Prostate gland (tissue), 2 donors: Measurements from ENCODE around the gene OR6T1. TPM values are rescaled to one million over a fixed set of nuclear protein-coding genes. Genes with fewer than 3 reads are reported as not detected.

Source experiments
- DNase-seq: peaks from one replicate; pipeline ENCODE4 v3.0.0-alpha.2; 2019; ENCODE audit warnings: low spot score
- H3K27ac ChIP-seq, 2 donors: fragments of 200-600 bp; sonication (generic); 2 replicates each; pipeline ENCODE4 v1.5.1; 2017 to 2019
- H3K27me3 ChIP-seq: fragments of 200-600 bp; sonication (generic); replicated peaks from 2 replicates; pipeline ENCODE4 v1.5.1; 2019; ENCODE audit not compliant: insufficient read depth
- H3K36me3 ChIP-seq, 2 donors: fragments of 200-600 bp; sonication (generic); 1 replicate in 1 of 2; 2 replicates in 1 of 2; pipeline versions ENCODE4 v1.5.1 to v1.8.1; 2017 to 2019
- H3K4me1 ChIP-seq: fragments of 200-600 bp; sonication (generic); replicated peaks from 2 replicates; pipeline ENCODE4 v1.5.1; 2019
- H3K4me3 ChIP-seq, 2 donors: fragments of 200-600 bp; sonication (generic); 2 replicates each; pipeline ENCODE4 v1.5.1; 2017 to 2019
- H3K9me3 ChIP-seq: fragments of 200-600 bp; sonication (generic); 2 replicates; pipeline ENCODE4 v1.5.1; 2017
- POLR2A ChIP-seq: fragments of 450-650 bp; IDR thresholded peaks from one replicate; pipeline ENCODE4 v1.6.1; 2016; ENCODE audit warnings: antibody characterized with exemption, mild to moderate bottlenecking
- POLR2AphosphoS5 ChIP-seq: sonication (generic); formaldehyde crosslinking; IDR thresholded peaks from one replicate; pipeline ENCODE4 v1.6.1; 2017; ENCODE audit warnings: antibody characterized with exemption
- WGBS: methylation state at CpG from one replicate; pipeline ENCODE4 v1.1.5; 2018; 5-methylcytosine and 5-hydroxymethylcytosine counted together
- intact Hi-C: fragments of 100-400 bp; cut with DNase I; formaldehyde crosslinking; loops from one replicate; pipeline ENCODE4 v1.14.2; 2022
- total RNA-seq, 2 donors: library from RNA; depleted of rRNA; stranded (reverse); fragments of >200 nt; gene quantifications; one replicate each; pipeline ENCODE4 v1.1.0, GENCODE V29; 2016
- TF ChIP-seq, protein P1 (sequence below), 4 experiments: fragments of 200-600 bp in 2 of 4; fragments of 450-650 bp in 2 of 4; sonication (generic) in 2 of 4; IDR thresholded peaks; 1 replicate in 3 of 4; 2 replicates in 1 of 4; pipeline ENCODE4 v1.5.1; 2016 to 2019; ENCODE audit warnings: antibody characterized with exemption in 4 of 4, mild to moderate bottlenecking in 2 of 4, moderate library complexity in 2 of 4

Gene OR6T1
- total RNA-seq, 2 donors from 2014 or later = not detected

DNA sequence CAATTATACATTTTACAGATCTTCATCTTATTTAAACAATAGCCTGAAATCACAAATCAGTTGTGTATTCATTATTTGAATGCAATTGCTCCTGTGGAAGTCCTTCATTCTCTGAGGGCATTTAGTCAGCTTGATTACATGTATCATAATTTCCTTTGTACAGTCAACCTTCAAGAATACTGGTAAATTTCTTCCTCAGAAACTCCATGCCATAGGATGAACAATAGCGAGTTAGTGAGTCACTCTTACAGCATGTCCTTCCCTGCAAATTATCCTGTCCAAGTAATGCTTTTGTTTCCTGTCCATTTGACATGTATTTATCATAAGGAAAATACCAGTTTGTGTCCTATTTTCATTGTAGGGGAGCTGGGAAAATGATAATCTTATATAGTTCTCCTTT is 30.2 kb upstream of the OR6T1 start:
- no peak overlapping the region for H3K27ac ChIP-seq
- 85% methylated on average over 1 of the region's 1 CpG for WGBS
- H3K36me3 ChIP-seq = no peaks in the 10 kb centered on the region
- DNase-seq = no peak
- H3K9me3 ChIP-seq = no peaks in the 10 kb centered on the region
- TF ChIP-seq POLR2AphosphoS5 (no peak), POLR2A (no peak)
- TF ChIP-seq, protein P1, sequence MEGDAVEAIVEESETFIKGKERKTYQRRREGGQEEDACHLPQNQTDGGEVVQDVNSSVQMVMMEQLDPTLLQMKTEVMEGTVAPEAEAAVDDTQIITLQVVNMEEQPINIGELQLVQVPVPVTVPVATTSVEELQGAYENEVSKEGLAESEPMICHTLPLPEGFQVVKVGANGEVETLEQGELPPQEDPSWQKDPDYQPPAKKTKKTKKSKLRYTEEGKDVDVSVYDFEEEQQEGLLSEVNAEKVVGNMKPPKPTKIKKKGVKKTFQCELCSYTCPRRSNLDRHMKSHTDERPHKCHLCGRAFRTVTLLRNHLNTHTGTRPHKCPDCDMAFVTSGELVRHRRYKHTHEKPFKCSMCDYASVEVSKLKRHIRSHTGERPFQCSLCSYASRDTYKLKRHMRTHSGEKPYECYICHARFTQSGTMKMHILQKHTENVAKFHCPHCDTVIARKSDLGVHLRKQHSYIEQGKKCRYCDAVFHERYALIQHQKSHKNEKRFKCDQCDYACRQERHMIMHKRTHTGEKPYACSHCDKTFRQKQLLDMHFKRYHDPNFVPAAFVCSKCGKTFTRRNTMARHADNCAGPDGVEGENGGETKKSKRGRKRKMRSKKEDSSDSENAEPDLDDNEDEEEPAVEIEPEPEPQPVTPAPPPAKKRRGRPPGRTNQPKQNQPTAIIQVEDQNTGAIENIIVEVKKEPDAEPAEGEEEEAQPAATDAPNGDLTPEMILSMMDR (IDR thresholded peaks at IDR 0.05) = no peak
- H3K27me3 ChIP-seq = no peaks in the 10 kb centered on the region
- H3K4me1 ChIP-seq = no peaks in the 10 kb centered on the region
- no peak overlapping the region for H3K4me3 ChIP-seq
- intact Hi-C loops = no loop called here

DNA sequence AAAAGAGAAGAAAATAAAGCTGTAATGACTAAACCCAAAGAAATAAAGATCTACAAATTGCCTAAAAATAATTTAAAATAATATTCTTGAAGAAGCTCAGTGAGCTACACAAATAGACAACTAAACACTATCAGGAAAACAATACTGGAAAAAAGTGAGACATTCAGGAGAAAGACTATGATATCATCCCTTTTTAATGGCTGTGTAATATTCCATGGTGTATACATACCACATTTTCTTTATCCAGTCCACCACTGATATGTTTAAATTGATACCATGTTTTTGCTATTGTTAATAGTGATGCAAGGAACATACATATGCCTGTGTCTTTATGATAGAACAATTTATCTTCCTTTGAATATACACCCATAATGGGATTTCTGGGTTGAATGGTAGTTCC is 13.1 kb upstream of the OR6T1 start:
- Histone ChIP-seq H3K36me3 (no peaks in the 10 kb centered on the region), H3K9me3 (no peaks in the 10 kb centered on the region), H3K27ac (no peak overlapping the region), H3K4me1 (no peaks in the 10 kb centered on the region), H3K27me3 (no peaks in the 10 kb centered on the region), H3K4me3 (no peak overlapping the region)
- intact Hi-C loops = no loop called here
- no peak for DNase-seq
- TF ChIP-seq POLR2A = no peak
- TF ChIP-seq, protein P1 (IDR thresholded peaks at IDR 0.05) = no peak
- no peak for TF ChIP-seq POLR2AphosphoS5

DNA sequence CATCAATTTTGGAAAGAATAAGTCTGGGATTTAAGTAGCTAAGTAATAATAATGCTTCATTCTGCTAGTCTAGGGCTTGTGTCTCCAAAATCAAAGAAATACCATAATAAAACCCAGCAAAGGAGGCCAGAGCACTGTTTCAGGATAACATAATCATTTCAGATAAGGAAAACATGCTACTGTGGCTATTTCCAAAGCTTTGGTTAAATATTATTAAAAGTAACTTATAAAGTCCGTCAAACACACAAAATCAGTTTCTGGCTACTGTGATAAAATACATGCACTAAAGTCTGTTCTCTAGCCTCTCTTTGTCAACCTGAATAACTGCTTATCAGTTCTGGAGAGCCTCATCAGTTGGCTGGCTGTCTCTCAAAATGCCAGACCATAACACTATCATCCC is 1.5 kb upstream of the OR6T1 start:
- intact Hi-C loops = no loop called here
- no peaks in the 10 kb centered on the region for H3K36me3 ChIP-seq
- H3K27me3 ChIP-seq = no peaks in the 10 kb centered on the region
- H3K27ac ChIP-seq = no peak overlapping the region
- no peaks in the 10 kb centered on the region for H3K9me3 ChIP-seq
- no peak for TF ChIP-seq POLR2AphosphoS5
- TF ChIP-seq, protein P1 (IDR thresholded peaks at IDR 0.05) = no peak
- TF ChIP-seq POLR2A = no peak
- no peak overlapping the region for H3K4me3 ChIP-seq
- DNase-seq = no peak
- H3K4me1 ChIP-seq = no peaks in the 10 kb centered on the region
- WGBS = 28% methylated on average over 1 of the region's 1 CpG

DNA sequence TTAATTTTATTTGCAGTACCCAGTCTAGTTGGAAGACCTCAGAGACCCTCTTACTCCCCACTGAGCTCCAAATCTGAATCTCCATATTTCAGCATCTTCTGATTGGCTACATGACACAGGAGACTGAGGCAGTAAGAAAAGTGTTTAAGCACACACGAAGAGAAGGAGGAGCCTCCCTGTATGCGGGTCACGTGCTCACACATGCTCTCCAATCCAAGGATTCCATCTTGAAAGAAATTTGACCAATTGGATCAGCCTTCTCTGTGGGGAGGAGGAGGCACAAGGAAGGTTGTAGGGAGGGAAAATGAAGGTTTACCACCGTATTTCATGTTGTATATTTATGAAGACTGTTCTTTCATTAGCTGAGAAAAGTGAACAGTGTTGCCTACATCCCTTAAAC is 1.2 kb downstream of the OR6T1 start:
- H3K36me3 ChIP-seq = no peaks in the 10 kb centered on the region
- H3K4me3 ChIP-seq = no peak overlapping the region
- H3K9me3 ChIP-seq = no peaks in the 10 kb centered on the region
- no peak overlapping the region for H3K27ac ChIP-seq
- no peaks in the 10 kb centered on the region for H3K4me1 ChIP-seq
- TF ChIP-seq POLR2A (no peak), POLR2AphosphoS5 (no peak)
- TF ChIP-seq, protein P1 (IDR thresholded peaks at IDR 0.05) = no peak
- H3K27me3 ChIP-seq = no peaks in the 10 kb centered on the region
- WGBS = 88% methylated on average over 4 of the region's 4 CpGs
- no peak for DNase-seq
- intact Hi-C loops = no loop called here

DNA sequence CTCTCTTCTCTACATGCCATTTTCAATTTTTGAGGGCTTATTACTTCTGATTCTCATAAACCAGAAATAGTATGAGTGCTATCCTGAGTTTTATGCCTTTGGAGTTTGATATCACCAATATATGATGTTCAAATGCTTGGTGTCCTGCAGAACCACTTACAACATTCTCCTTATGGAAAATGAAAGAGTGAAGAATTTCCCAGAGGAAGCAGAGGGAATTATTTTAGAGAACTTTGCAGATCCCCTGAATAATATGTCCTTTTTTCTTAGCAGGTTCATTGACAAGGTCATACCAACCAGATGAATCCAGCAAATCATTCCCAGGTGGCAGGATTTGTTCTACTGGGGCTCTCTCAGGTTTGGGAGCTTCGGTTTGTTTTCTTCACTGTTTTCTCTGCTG is 4.3 kb downstream of the OR6T1 start, which contains the start of gene OR4D5:
TSS of gene OR4D5 (plus strand) at position 301 of the 400 bp plus-strand sequence. CDS start at position 301, 0 bp downstream.
- WGBS = 79% methylated on average over 1 of the region's 1 CpG
- DNase-seq = no peak
- intact Hi-C loops = no loop called here

More for the DNA sequence above, 4.3 kb downstream of the OR6T1 start, which contains the start of gene OR4D5:
- Histone ChIP-seq H3K9me3 (no peaks in the 10 kb centered on the region), H3K36me3 (no peaks in the 10 kb centered on the region), H3K27ac (no peak within 1 kb of the TSS), H3K4me3 (no peak within 1 kb of the TSS), H3K27me3 (no peaks in the 10 kb centered on the region), H3K4me1 (no peaks in the 10 kb centered on the region)
- TF ChIP-seq POLR2A = no peak
- no peak for TF ChIP-seq POLR2AphosphoS5
- TF ChIP-seq, protein P1 (IDR thresholded peaks at IDR 0.05) = no peak
